ENCODE measurements around the gene RPL15.
"Not testable (repeated sequence)": the region's sequence is repeated elsewhere in the genome, so short reads cannot be mapped to it uniquely, and the experiment has no call there.

RPL15 gene

DNA sequence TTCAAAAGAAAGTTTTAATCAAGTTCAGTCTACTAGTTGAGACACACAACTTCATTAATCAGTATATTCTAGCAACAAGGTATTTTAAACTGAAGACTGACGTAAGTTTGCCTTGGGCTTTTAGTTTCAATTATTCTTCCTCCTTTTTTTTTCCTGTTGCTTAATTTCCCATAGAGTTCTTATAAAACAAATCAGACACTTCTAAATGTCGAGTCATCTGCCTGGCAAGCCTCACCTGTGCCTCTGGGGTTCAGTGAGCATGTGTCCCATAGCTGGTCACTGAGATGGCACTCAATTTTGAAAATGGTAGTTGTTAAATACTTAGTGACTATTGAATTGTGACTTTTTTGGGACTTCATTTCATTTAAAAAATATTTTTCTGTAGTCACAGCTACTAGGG, 27.5 kb upstream of the RPL15 start:
- DNase-seq (ENCODE audit: low read depth in 1 of 2, low spot score in 1 of 2): no peak

- DNase-seq (ENCODE audit: low read depth in 1 of 2, low spot score in 1 of 2): no peak
Observed at GRCh38 chr3:23889950-23890349, 27.0 kb upstream of the RPL15 start.

DNA sequence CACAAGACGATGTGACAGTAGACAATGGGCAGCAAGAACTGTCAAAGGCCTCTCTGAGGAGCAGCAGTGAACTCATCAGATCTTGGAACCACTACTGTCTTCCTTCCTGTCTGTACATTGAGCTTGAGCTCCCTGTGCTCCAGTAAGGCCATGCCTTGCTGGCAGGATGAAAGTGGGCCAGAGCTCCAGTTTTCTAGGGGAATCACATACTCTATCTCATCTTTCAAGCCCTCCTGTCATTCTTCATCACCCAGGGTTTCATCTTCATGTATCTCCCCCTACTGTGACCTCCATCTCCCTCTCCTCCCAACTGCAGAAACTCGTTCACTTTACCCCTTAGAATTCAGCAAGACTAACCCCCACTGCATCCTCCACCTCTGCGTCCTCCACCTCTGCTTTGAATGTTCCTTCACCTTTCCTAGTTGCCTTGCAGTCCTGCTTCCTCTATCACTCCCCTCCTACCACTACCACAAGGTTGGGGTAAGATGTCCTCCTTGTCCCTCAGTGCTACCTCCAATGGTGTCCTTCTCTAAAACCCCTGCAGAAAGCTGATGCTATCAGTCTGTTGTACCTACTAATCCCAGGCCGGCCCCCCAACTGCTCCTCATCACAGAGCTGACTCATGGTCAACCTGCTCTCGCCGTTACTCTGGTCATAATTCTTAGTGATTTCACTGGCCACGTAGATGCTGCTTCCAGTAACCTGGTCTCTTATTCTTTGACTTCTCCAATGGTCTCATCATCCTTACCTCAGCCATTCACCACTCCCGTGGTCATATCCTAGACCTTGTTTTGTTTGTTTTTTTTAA, 22.5 kb upstream of the RPL15 start:
- no peak for DNase-seq (ENCODE audit: low read depth in 1 of 2, low spot score in 1 of 2)

- DNase-seq (ENCODE audit: low read depth in 1 of 2, low spot score in 1 of 2): no peak
Observed at GRCh38 chr3:23895181-23895580, 21.8 kb upstream of the RPL15 start.

DNA sequence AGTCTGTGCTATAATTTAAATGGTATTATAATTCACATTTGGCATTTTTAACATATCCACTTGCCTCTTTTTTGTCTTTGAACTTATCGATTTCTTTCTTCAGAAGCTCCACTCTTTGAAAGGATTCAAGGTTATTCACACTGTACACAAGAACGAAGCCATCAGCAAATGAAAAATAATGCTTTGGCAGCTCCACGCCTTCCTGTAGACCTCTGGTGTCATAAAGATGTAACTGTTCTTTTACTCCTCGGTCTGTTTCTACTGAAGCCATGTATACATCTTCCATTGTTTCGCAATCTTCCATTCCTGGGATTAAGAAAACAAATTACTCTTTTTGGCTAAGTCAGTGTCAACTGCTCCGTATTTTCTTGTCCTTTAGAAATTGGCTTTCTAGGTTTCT, 16.2 kb upstream of the RPL15 start:
- DNase-seq (ENCODE audit: low read depth in 1 of 2, low spot score in 1 of 2): no peak

- DNase-seq (ENCODE audit: low read depth in 1 of 2, low spot score in 1 of 2): no peak
Observed at GRCh38 chr3:23904545-23904944, 12.4 kb upstream of the RPL15 start.

DNA sequence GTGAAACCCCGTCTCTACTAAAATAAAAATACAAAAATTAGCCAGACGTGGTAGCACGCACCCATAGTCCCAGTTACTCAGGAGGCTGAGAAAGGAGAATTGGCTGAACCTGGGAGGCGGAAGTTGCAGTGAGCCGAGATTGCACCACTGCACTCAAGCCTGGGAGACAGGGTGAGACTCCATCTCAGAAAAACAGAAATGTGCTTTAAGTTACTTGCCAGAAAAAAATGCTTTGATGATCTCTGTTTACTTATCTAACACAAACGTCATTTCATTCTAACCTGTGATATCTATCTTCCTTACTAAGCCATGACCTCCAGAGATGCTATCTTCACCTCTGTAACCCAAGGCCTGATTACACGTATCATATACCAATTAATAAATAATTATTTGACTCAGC, 7.6 kb upstream of the RPL15 start:
- no peak for DNase-seq (ENCODE audit: low read depth in 1 of 2, low spot score in 1 of 2)

- no peak for DNase-seq (ENCODE audit: low read depth in 1 of 2, low spot score in 1 of 2)
Observed at GRCh38 chr3:23911397-23911796, 5.5 kb upstream of the RPL15 start.

DNA sequence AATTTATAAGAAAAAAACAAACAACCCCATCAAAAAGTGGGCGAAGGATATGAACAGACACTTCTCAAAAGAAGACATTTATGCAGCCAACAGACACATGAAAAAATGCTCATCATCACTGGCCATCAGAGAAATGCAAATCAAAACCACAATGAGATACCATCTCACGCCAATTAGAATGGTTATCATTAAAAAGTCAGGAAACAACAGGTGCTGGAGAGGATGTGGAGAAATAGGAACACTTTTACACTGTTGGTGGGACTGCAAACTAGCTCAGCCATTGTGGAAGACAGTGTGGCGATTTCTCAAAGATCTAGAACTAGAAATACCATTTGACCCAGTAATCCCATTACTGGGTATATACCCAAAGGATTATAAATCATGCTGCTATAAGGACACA, 4.6 kb upstream of the RPL15 start:
- not testable (repeated sequence) for DNase-seq (ENCODE audit: low read depth in 1 of 2, low spot score in 1 of 2)

DNA sequence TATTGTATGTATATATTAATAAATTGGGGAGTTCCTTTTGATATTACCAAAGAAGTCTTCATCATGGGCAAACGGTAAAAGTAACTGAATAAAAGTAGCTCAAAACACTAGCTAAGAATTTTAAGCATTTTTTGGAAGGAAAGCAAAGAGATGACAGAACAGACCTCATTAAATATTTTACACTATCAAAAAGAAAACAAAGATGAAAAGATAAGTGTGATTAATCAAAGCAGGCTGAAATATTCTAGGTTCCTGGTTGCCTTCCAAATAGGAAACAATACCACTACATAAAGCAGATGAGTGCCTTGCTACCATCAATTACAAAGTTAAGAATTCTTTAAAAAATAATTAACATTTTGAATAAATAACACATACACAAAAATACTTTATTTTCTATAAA, 3.8 kb upstream of the RPL15 start:
- no peak for DNase-seq (ENCODE audit: low read depth in 1 of 2, low spot score in 1 of 2)

GRCh38 chr3:23913873-23914743, 2.8 kb upstream of the RPL15 start:
- DNase-seq (ENCODE audit: low read depth in 1 of 2, low spot score in 1 of 2): no peak

GRCh38 chr3:23915537-23916108, 1.3 kb upstream of the RPL15 start:
- no peak for DNase-seq (ENCODE audit: low read depth in 1 of 2, low spot score in 1 of 2)

GRCh38 chr3:23916152-23916885, 613 bp upstream of the RPL15 start:
- DNase-seq (ENCODE audit: low read depth in 1 of 2, low spot score in 1 of 2): no peak

DNA sequence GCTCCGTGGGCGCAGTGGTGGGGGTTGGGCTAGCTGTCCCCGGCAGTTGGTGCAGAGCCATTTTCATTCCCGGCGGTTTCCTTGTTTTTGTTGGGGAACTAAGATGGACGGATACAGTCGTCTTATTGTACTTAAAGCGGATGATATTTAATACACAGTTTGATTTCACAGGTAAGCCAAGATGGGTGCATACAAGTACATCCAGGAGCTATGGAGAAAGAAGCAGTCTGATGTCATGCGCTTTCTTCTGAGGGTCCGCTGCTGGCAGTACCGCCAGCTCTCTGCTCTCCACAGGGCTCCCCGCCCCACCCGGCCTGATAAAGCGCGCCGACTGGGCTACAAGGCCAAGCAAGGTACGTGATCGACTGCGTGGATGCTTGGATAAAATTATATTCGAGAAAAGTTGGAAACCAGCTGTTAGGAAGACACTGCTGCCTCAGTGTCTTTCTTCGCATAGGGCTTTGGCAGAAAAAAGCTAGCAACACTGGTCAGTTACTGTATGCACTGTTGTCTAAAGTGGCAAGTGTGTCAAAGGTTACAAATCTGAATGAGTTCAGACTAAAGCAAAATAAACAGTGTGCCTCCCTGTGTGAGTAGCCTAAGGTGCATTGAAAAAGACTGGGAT, 859 bp downstream of the RPL15 start:
- not testable (repeated sequence) for DNase-seq (ENCODE audit: low read depth in 1 of 2, low spot score in 1 of 2)

- DNase-seq (ENCODE audit: low read depth in 1 of 2, low spot score in 1 of 2): not testable (repeated sequence)
Observed at GRCh38 chr3:23918331-23918730, 1.4 kb downstream of the RPL15 start.

- DNase-seq (ENCODE audit: low read depth in 1 of 2, low spot score in 1 of 2): no peak
Observed at GRCh38 chr3:23919628-23920027, 2.7 kb downstream of the RPL15 start.

- DNase-seq (ENCODE audit: low read depth in 1 of 2, low spot score in 1 of 2): no peak
Observed at GRCh38 chr3:23920151-23920655, 3.3 kb downstream of the RPL15 start.

DNA sequence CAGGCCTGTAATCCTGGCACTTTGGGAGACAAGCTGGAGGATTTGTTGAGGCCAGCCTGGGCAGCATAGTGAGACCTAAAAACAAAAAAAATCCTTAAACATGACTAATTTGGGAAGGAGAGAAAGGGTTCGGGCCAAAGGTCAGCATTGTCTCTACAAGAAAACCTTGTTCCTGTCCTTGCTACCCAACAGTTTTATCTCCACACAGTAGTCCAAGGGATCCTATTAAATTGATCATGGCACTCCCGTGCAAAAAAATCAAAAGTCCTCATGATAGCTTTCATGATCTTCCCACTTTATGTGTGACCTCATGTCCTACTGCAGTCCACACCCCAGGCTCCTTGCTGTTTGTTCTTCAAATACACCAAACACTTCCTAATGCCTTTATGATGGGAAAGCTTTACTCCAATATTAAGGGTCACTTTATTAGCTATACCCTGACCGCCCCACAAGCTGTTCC, 4.2 kb downstream of the RPL15 start:
- no peak for DNase-seq (ENCODE audit: low read depth in 1 of 2, low spot score in 1 of 2)

DNA sequence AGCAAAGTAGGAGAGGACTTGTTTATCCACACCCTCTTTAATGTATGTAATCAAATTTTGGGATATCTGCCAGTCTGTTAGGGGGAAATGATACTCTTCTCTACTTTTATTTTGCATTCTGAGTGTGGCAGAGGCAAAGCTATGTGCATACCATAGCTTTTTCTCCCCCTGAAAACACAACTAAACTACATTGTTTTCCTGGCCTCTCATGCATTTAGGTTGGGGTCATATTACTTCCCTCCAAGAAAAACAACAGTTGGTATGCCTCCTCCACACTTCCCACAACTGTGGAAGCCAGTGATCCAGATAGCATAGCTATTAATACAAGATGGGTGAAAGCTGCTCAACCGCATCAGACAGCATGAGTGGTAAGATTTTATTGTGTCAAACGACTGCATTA, 6.9 kb downstream of the RPL15 start:
- DNase-seq (ENCODE audit: low read depth in 1 of 2, low spot score in 1 of 2): no peak

- no peak for DNase-seq (ENCODE audit: low read depth in 1 of 2, low spot score in 1 of 2)
Observed at GRCh38 chr3:23926246-23926645, 9.3 kb downstream of the RPL15 start.

GRCh38 chr3:23926736-23927135, 9.8 kb downstream of the RPL15 start:
- no peak for DNase-seq (ENCODE audit: low read depth in 1 of 2, low spot score in 1 of 2)
